Stimulated activated CD4-positive, alpha-beta T cell treated with anti-CD3 and anti-CD28 coated beads, TNF-alpha, amount 100 ng/mL, for 1 hour (primary cell): ENCODE data around the gene TYMP.

Source experiments
- DNase-seq, 3 donors: peaks; one replicate each; pipeline ENCODE4 v3.0.0-alpha.2; 2020; ENCODE audit warnings: low read depth in 3 of 3, low spot score in 1 of 3

The TYMP gene

GRCh38 chr22:50485221-50486131 lies 44.3 kb downstream of the TYMP start:
- no peak for DNase-seq

- DNase-seq = no peak
These were observed 45.6 kb downstream of the TYMP start for GRCh38 chr22:50483977-50484853.

GRCh38 chr22:50483556-50483955 lies 46.3 kb downstream of the TYMP start:
- DNase-seq = no peak

GRCh38 chr22:50483106-50483505 lies 46.7 kb downstream of the TYMP start:
- no peak for DNase-seq

GRCh38 chr22:50482107-50483074 lies 47.4 kb downstream of the TYMP start:
- DNase-seq = no peak

GRCh38 chr22:50481440-50482106 lies 48.2 kb downstream of the TYMP start, which contains the start of gene ADM2:
Gene ADM2 (plus strand): TSS chr22:50481543. CDS start chr22:50481848, 305 bp downstream.
- peak; percentile 28 to 61 (median 41) for DNase-seq

- no peak for DNase-seq
These were observed 48.8 kb downstream of the TYMP start for GRCh38 chr22:50481045-50481439.

- no peak for DNase-seq
These were observed 50.1 kb downstream of the TYMP start for GRCh38 chr22:50479721-50480120.

- DNase-seq = no peak
These were observed 51.9 kb downstream of the TYMP start for GRCh38 chr22:50477923-50478322.

GRCh38 chr22:50476868-50477267 lies 52.9 kb downstream of the TYMP start:
- no peak for DNase-seq
